Measurements from ENCODE around the gene SPAG6.

The SPAG6 gene

DNA sequence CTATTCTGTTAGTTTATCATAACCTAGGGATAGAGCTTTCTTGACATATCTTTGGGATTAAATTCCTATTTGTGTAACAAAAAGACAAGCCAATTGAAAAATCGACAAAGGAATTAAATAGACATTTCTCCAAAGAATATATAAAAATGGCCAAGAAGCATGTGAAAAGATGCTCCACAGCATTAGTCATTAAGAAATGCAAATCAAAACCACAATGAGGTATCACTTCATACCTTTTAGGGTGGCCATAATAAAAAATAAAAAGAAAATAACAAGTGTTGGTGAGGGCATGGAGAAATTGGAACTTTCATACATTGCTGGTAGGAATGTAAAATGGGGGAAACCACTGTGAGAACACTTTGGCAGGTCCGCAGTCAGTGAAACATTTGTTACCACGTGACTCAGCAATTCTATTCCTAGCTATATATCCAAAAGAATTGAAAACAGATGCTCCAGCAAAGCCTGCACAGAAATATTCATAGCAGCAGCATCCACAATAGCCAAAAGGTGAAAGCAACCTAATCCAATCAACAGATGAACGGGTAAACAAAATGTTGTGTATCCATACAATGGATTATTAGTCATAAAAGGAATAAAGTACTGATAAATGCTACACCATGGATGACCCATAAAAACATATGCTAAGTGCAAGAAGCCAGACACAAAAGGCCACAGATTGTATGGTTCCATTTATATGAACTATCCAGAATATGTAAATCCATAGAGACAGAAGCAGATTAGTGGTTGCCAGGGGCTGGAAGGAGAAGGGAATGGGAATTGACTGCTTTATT, 20.5 kb downstream of the SPAG6 start:
- CTCF ChIA-PET, result interaction anchor here (0.6 kb wide), 1 partner anchor 26 kb away, joined by 3 read pairs; no protein-coding TSS in a partner anchor

DNA sequence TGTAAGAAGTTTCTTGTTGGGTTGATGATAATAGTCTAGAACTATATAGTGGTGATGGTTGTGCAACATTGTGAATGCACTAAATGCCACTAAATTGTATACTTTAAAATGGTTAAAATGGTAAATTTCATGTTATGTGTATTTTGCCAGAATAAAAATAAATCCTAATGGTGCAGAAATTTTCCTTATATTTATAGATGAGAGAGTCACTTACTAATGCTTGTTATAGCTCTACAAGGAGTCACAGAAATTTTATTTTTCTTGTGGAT, 21.1 kb downstream of the SPAG6 start:
- Histone ChIP-seq H3K4me3 (ENCODE audit: low read depth, low read length) (no peak overlapping the region), H3K9me3 (ENCODE audit: control insufficient read depth, insufficient read depth, low read depth, low read length) (no peaks in the 10 kb centered on the region), H3K36me3 (ENCODE audit: control insufficient read depth in 2 of 2, insufficient read depth in 1 of 2, low read length in 2 of 2) (no peaks in the 10 kb centered on the region), H3K4me1 (ENCODE audit: control insufficient read depth, insufficient read depth, low read length) (no peaks in the 10 kb centered on the region), H3K27ac (ENCODE audit: extremely low read depth, low read depth, low read length) (no peak overlapping the region)
- TF ChIP-seq ZNF133 (tag by site-specific recombination; IDR thresholded peaks at IDR 0.05), result no peak
- TF ChIP-seq ZNF830 (tag by site-specific recombination; IDR thresholded peaks at IDR 0.05; ENCODE audit: low read depth), result no peak
- TF ChIP-seq, protein P1, sequence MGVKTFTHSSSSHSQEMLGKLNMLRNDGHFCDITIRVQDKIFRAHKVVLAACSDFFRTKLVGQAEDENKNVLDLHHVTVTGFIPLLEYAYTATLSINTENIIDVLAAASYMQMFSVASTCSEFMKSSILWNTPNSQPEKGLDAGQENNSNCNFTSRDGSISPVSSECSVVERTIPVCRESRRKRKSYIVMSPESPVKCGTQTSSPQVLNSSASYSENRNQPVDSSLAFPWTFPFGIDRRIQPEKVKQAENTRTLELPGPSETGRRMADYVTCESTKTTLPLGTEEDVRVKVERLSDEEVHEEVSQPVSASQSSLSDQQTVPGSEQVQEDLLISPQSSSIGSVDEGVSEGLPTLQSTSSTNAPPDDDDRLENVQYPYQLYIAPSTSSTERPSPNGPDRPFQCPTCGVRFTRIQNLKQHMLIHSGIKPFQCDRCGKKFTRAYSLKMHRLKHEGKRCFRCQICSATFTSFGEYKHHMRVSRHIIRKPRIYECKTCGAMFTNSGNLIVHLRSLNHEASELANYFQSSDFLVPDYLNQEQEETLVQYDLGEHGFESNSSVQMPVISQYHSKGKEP (tag by site-specific recombination; IDR thresholded peaks at IDR 0.05), result no peak
- TF ChIP-seq ZNF302 (tag by site-specific recombination; IDR thresholded peaks at IDR 0.05; ENCODE audit: low read depth), result no peak
- TF ChIP-seq ZNF335 (tag by site-specific recombination; conservative IDR thresholded peaks at IDR 0.05), result no peak
- TF ChIP-seq, protein P2, sequence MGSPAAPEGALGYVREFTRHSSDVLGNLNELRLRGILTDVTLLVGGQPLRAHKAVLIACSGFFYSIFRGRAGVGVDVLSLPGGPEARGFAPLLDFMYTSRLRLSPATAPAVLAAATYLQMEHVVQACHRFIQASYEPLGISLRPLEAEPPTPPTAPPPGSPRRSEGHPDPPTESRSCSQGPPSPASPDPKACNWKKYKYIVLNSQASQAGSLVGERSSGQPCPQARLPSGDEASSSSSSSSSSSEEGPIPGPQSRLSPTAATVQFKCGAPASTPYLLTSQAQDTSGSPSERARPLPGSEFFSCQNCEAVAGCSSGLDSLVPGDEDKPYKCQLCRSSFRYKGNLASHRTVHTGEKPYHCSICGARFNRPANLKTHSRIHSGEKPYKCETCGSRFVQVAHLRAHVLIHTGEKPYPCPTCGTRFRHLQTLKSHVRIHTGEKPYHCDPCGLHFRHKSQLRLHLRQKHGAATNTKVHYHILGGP (tag by site-specific recombination; IDR thresholded peaks at IDR 0.05), result no peak
- TF ChIP-seq, protein P3, sequence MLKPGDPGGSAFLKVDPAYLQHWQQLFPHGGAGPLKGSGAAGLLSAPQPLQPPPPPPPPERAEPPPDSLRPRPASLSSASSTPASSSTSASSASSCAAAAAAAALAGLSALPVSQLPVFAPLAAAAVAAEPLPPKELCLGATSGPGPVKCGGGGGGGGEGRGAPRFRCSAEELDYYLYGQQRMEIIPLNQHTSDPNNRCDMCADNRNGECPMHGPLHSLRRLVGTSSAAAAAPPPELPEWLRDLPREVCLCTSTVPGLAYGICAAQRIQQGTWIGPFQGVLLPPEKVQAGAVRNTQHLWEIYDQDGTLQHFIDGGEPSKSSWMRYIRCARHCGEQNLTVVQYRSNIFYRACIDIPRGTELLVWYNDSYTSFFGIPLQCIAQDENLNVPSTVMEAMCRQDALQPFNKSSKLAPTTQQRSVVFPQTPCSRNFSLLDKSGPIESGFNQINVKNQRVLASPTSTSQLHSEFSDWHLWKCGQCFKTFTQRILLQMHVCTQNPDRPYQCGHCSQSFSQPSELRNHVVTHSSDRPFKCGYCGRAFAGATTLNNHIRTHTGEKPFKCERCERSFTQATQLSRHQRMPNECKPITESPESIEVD (tag by site-specific recombination; IDR thresholded peaks at IDR 0.05), result no peak
- TF ChIP-seq ZBTB48 (tag by site-specific recombination; IDR thresholded peaks at IDR 0.05), result no peak
- TF ChIP-seq ZNF555 (tag by site-specific recombination; conservative IDR thresholded peaks at IDR 0.05), result no peak
- no peak for TF ChIP-seq ZNF677 (tag by site-specific recombination; IDR thresholded peaks at IDR 0.05)
- ChIA-PET CTCF (interaction anchor here (0.6 kb wide), 1 partner anchor 27 kb away, joined by 3 read pairs; no protein-coding TSS in a partner anchor), POLR2A (no interaction called here)

More for the DNA sequence above, 20.5 kb downstream of the SPAG6 start:
- POLR2A ChIA-PET, result no interaction called here
- TF ChIP-seq ZNF777 (tag by site-specific recombination; IDR thresholded peaks at IDR 0.05; ENCODE audit: borderline replicate concordance) (no peak), PRDM1 (tag by site-specific recombination; IDR thresholded peaks at IDR 0.05) (0 out of 2 replicates have a peak, but pooled peaks have one; percentile 9)
- no peak overlapping the region for H3K4me3 ChIP-seq (ENCODE audit: low read depth, low read length)
- no peaks in the 10 kb centered on the region for H3K36me3 ChIP-seq (ENCODE audit: control insufficient read depth in 2 of 2, insufficient read depth in 1 of 2, low read length in 2 of 2)
- H3K9me3 ChIP-seq (ENCODE audit: control insufficient read depth, insufficient read depth, low read depth, low read length), result no peaks in the 10 kb centered on the region
- no peaks in the 10 kb centered on the region for H3K4me1 ChIP-seq (ENCODE audit: control insufficient read depth, insufficient read depth, low read length)
- no peak overlapping the region for H3K27ac ChIP-seq (ENCODE audit: extremely low read depth, low read depth, low read length)

DNA sequence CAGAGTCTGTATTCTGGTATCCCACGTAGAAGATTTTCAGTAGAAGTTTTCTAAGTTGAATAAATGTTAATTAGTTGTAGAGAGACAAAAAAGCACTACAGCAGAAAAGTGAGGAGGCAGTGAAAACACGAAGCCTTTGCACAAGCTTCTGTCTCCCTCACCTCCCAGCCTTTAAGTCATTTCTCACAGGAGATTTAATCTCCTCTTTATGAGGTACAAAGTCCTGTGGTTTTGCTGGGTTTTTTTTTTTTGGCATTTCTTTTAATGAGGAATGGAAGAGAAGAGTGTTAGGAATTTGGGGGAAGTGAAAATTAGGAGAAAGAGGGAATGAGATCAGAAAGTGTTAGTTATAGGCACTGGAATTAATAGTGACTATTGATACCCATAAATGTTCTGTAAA, 21.5 kb downstream of the SPAG6 start:
- Histone ChIP-seq H3K36me3 (ENCODE audit: control insufficient read depth in 2 of 2, insufficient read depth in 1 of 2, low read length in 2 of 2) (no peaks in the 10 kb centered on the region), H3K4me1 (ENCODE audit: control insufficient read depth, insufficient read depth, low read length) (no peaks in the 10 kb centered on the region), H3K4me3 (ENCODE audit: low read depth, low read length) (no peak overlapping the region), H3K9me3 (ENCODE audit: control insufficient read depth, insufficient read depth, low read depth, low read length) (no peaks in the 10 kb centered on the region), H3K27ac (ENCODE audit: extremely low read depth, low read depth, low read length) (no peak overlapping the region)
- TF ChIP-seq, protein P4, sequence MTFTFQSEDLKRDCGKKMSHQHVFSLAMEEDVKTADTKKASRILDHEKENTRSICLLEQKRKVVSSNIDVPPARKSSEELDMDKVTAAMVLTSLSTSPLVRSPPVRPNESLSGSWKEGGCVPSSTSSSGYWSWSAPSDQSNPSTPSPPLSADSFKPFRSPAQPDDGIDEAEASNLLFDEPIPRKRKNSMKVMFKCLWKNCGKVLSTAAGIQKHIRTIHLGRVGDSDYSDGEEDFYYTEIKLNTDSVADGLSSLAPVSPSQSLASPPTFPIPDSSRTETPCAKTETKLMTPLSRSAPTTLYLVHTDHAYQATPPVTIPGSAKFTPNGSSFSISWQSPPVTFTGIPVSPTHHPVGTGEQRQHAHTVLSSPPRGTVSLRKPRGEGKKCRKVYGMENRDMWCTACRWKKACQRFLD (tag by site-specific recombination; IDR thresholded peaks at IDR 0.05), result no peak
- TF ChIP-seq ZNF555 (tag by site-specific recombination; conservative IDR thresholded peaks at IDR 0.05), result no peak
- no peak for TF ChIP-seq ZNF37A (tag by site-specific recombination; IDR thresholded peaks at IDR 0.05)
- peak; percentile 79 for TF ChIP-seq PRDM1 (tag by site-specific recombination; IDR thresholded peaks at IDR 0.05)
- ChIA-PET POLR2A (no interaction called here), CTCF (no interaction called here)

Measured in HEK293 (cell line).